ENCODE results near the gene GPALPP1. TPM values are rescaled to one million over a fixed set of nuclear protein-coding genes. Genes with fewer than 3 reads are reported as not detected.

Gene GPALPP1
- total and polyA plus RNA-seq, 2 of the 4 experiments (the other 2 are of a cell fraction), result 10.6 to 12.5 TPM

- peak overlapping the region; percentile 54; the same call in 1 of the 2 replicates for H4K5ac ChIP-seq (ENCODE audit: low read depth, low read length)
- peak overlapping the region; percentile 62 for H2BK5ac ChIP-seq (ENCODE audit: low read depth, low read length, poor library complexity, severe bottlenecking)
- dilution Hi-C loops (cut with HindIII; ENCODE audit: low sequenced_read_pairs, unreplicated experiment), result no loop called here
- no peak overlapping the region; the same call in 1 of the 2 replicates for H3K9ac ChIP-seq (ENCODE audit: low read depth, low read length)
- intact Hi-C loops (cut with micrococcal nuclease), result loop anchor here (1.0 to 10.0 kb wide), 5 partner anchors 153 to 1063 kb away; partner anchors contain the start of gene GTF2F2
- peak; percentile 71 for DNase-seq
- no TSS peak for BruUV-seq (replicated peaks)
- no peaks in the 10 kb centered on the region for H3K27me3 ChIP-seq (ENCODE audit: control insufficient read depth, insufficient read depth, low read length)
- H4K8ac ChIP-seq (ENCODE audit: low read depth in 2 of 2, low read length in 2 of 2), result peak overlapping the region in 1 of 2 experiments; percentile 72; a peak in 1 of 4 replicates
- no peak overlapping the region for H3K4me3 ChIP-seq (ENCODE audit: insufficient read depth, low read depth, low read length)
- H2BK15ac ChIP-seq (ENCODE audit: low read depth, low read length), result peak overlapping the region; percentile 53; the same call in 1 of the 3 replicates
- peak; percentile 55 for ATAC-seq (ENCODE audit: low read depth)
- in situ Hi-C loops (cut with MboI; ENCODE audit: low sequenced_read_pairs), result no loop called here
- no peak overlapping the region for H3K56ac ChIP-seq (ENCODE audit: extremely low read depth, insufficient read depth, low read length)
- H4K20me1 ChIP-seq (ENCODE audit: insufficient read depth, low read length), result no peaks in the 10 kb centered on the region
- H2AFZ ChIP-seq (replicated peaks; ENCODE audit: low read length, poor library complexity), result no peak overlapping the region
- peak overlapping the region; percentile 48; the same call in 1 of the 2 replicates for H3K4me2 ChIP-seq (ENCODE audit: low read depth, low read length)
- H3K27ac ChIP-seq (ENCODE audit: insufficient read depth, low read length), result no peak overlapping the region
- peak overlapping the region; percentile 24; the same call in 1 of the 2 replicates for H2AK5ac ChIP-seq (ENCODE audit: low read depth, low read length)
- no peak overlapping the region for H2AK9ac ChIP-seq (replicated peaks; ENCODE audit: low read depth, low read length, poor library complexity)
- 58% methylated on average over 2 of the region's 4 CpGs; no CpG with 5 or more reads in 1 of the 2 experiments for WGBS, 2 experiments (ENCODE audit: extremely low coverage in 2 of 2, insufficient read length in 1 of 2)
- TF ChIP-seq RAD21 (IDR thresholded peaks at IDR 0.05; ENCODE audit: low read length) (peak; percentile 89), CEBPB (IDR thresholded peaks at IDR 0.05; ENCODE audit: low read depth, low read length) (peak; percentile 35; the same call in 1 of the 2 replicates), SMC3 (IDR thresholded peaks at IDR 0.05; ENCODE audit: low read depth, low read length) (peak; percentile 93), NFE2L2 (IDR thresholded peaks at IDR 0.05; ENCODE audit: low read depth, low read length) (no peak), MAZ (IDR thresholded peaks at IDR 0.05; ENCODE audit: borderline replicate concordance, low read depth, low read length) (no peak), POLR2A (IDR thresholded peaks at IDR 0.05; ENCODE audit: low read depth, low read length) (no peak)
- TF ChIP-seq, protein P1, sequence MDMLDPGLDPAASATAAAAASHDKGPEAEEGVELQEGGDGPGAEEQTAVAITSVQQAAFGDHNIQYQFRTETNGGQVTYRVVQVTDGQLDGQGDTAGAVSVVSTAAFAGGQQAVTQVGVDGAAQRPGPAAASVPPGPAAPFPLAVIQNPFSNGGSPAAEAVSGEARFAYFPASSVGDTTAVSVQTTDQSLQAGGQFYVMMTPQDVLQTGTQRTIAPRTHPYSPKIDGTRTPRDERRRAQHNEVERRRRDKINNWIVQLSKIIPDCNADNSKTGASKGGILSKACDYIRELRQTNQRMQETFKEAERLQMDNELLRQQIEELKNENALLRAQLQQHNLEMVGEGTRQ (IDR thresholded peaks at IDR 0.05; ENCODE audit: low read depth, low read length), result no peak
- TF ChIP-seq, protein P2, sequence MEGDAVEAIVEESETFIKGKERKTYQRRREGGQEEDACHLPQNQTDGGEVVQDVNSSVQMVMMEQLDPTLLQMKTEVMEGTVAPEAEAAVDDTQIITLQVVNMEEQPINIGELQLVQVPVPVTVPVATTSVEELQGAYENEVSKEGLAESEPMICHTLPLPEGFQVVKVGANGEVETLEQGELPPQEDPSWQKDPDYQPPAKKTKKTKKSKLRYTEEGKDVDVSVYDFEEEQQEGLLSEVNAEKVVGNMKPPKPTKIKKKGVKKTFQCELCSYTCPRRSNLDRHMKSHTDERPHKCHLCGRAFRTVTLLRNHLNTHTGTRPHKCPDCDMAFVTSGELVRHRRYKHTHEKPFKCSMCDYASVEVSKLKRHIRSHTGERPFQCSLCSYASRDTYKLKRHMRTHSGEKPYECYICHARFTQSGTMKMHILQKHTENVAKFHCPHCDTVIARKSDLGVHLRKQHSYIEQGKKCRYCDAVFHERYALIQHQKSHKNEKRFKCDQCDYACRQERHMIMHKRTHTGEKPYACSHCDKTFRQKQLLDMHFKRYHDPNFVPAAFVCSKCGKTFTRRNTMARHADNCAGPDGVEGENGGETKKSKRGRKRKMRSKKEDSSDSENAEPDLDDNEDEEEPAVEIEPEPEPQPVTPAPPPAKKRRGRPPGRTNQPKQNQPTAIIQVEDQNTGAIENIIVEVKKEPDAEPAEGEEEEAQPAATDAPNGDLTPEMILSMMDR (conservative IDR thresholded peaks at IDR 0.05; ENCODE audit: low read depth, low read length), result peak; percentile 87
- peaks cover 9% of the 10 kb centered on the region for H3K4me1 ChIP-seq (ENCODE audit: control insufficient read depth, insufficient read depth, low read length)
- no peak overlapping the region for H4K91ac ChIP-seq (ENCODE audit: insufficient read depth, low read depth, low read length)
- H3K36me3 ChIP-seq (ENCODE audit: control insufficient read depth, insufficient read depth, low read length), result peaks cover 14% of the 10 kb centered on the region
- H2BK120ac ChIP-seq (ENCODE audit: low read depth, low read length), result peak overlapping the region; percentile 7; the same call in 1 of the 2 replicates
- H2BK20ac ChIP-seq (ENCODE audit: low read depth, low read length), result peak overlapping the region; percentile 50; the same call in 1 of the 2 replicates
- H3K18ac ChIP-seq (ENCODE audit: low read depth, low read length), result peak overlapping the region; percentile 5; the same call in 1 of the 2 replicates
- ChIA-PET CTCF (interaction anchor here (1.1 kb wide), 1 partner anchor 9 kb away, joined by 4 read pairs; no protein-coding TSS in a partner anchor), POLR2A (ENCODE audit: unreplicated experiment) (no interaction called here)
- peaks cover 13 to 36% of the 10 kb centered on the region in 2 experiments; a peak in 3 of 4 replicates for H3K79me1 ChIP-seq (ENCODE audit: low read depth in 1 of 2, low read length in 2 of 2)
- H3K9me1 ChIP-seq (ENCODE audit: insufficient read depth, low read length), result peaks cover 6% of the 10 kb centered on the region; the same call in 1 of the 2 replicates
- H3K14ac ChIP-seq (replicated peaks; ENCODE audit: low read depth, low read length), result no peak overlapping the region
- H3K23ac ChIP-seq (ENCODE audit: low read depth, low read length), result no peak overlapping the region
- no peaks in the 10 kb centered on the region for H3K9me3 ChIP-seq (ENCODE audit: control insufficient read depth, insufficient read depth, low read length)
- no peak overlapping the region; the same call in 1 of the 2 replicates for H3K4ac ChIP-seq (ENCODE audit: low read depth, low read length)
These were observed 19.5 kb upstream of the GPALPP1 start for GRCh38 chr13:44969551-44970484.

Measured in IMR-90 (cell line).